CD4-positive, alpha-beta T cell treated with Interleukin-17A for 1 hour (primary cell): ENCODE data around the gene PRPF6.
A peak's percentile ranks its signal among the peaks of the same experiment; 100 is the strongest.

ENCODE experiments used
- DNase-seq: peaks from one replicate; pipeline ENCODE4 v3.0.0-alpha.2; 2020

Gene PRPF6

DNA sequence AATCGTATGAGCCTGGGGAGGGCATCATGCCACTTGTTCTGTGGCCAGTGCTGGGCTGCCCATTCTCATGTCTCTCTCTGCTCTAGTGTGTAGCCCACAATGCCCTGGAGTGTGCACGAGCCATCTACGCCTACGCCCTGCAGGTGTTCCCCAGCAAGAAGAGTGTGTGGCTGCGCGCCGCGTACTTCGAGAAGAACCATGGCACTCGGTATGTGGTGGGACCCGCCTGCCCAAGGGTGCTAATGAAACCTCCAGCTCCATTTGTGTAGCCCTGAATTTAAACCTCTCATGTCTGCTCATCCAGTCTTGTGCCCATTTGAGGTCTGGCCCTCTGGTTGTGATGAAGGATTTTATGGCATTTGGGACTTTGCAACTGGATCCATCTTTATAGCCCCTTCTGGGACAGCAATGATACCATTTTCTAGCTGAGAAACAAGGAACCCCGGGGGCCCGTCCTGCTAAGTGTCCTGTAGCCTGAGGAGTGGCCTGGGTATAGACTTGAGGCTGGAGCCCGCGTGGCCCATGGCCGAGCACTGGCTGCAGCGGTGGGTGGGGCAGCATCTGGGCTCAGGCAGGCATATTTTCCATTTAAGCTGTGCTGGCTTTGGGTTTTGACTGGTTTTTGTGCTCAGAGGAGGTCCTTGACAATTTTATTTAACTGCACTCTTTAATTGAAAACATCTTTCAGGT, 41.9 kb downstream of the PRPF6 start:
- no peak for DNase-seq

DNA sequence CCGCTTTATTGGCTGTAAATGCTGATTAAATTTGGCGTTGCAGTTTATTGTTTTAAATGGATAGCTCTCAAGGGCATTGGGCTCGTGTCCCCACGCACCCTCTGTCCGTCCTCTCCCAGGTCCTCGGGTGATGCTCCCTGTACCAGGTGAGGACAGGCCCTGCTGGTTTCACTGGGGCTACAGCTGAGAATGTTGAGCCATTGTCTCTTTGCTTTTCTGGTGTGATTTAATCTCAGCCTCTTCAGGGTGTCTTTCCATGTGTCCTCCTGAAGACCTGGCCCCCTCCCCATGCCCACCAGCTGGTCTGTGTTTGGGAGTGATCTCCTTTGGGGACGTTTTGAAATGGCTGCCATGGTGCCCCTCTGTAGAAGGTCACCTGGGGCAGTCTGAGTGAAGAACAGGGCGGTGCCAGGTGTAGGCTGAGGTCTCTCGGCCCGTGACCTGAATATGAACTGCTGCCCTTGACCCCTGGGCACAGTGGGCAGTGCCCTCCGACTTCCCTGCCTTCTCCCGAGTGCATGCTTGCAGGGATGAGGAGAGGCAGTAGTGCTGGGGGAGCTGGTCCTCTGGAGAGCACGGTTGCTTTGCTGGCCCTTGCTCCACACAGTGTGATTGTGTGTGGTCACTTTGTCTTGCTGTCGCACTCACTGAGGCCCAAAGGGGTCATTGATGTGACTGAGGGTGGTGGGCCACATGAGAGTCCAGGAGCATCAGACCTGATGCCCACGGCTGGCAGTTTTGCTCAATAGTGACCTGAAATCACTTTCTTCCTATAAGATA, 42.6 kb downstream of the PRPF6 start:
- no peak for DNase-seq

DNA sequence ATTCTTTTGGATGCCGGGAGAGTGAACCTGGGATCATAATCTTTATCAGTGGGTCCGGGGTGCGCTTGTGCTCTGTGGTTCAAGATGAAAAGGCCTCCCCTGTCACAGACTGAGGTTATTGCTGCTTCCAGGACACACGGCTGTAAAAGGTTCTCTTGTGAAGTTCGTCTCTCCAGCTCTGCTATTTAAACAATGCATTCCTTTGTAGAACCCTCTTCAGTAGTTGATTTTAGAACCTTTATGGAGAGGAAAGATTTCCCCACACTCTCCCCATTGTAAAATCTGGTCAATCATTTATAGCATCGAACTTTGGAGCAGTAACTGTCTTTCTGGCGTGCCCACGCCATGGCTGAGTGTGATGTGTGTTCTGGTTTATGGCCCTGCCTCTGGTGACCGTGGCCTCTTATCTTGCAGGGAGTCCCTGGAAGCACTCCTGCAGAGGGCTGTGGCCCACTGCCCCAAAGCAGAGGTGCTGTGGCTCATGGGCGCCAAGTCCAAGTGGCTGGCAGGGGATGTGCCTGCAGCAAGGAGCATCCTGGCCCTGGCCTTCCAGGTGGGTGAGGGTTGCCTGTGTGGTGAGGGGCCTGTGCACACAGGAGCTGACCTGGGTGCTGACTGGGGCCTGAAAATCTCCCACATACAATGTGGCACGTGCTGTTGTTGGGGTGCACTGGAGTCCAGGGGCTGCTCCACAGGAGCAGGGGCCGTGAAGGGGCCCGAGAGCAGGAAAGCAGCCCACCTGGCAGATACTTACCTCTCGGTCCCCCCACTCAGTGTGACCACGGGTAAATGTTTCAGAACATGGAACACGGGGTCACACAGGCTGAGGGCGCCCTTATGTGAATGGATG, 43.4 kb downstream of the PRPF6 start:
- no peak for DNase-seq

GRCh38 chr20:64025101-64025825, 44.3 kb downstream of the PRPF6 start:
- no peak for DNase-seq

DNA sequence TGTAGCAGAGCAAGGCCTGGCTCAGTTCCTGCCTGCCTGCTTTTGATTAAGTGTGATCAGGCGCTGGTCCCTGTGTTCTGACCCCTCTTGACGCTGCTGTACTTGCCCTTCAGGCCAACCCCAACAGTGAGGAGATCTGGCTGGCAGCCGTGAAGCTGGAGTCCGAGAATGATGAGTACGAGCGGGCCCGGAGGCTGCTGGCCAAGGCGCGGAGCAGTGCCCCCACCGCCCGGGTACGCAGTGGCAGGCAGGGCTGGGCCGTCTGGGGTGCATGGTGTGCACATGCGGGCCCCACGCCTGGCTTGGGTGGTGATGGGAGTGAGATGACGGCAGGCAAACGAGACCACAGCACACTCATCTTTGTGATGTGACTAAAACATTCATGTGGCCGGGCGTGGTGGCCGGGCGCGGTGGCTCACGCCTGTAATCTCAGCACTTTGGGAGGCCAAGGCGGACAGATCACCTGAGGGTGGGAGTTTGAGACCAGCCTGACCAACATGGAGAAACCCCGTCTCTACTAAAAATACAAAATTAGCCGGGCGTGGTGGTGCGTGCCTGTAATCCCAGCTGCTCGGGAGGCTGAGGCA, 45.0 kb downstream of the PRPF6 start:
- no peak for DNase-seq

- no peak for DNase-seq
Measured at GRCh38 chr20:64027981-64028685, 47.2 kb downstream of the PRPF6 start.

DNA sequence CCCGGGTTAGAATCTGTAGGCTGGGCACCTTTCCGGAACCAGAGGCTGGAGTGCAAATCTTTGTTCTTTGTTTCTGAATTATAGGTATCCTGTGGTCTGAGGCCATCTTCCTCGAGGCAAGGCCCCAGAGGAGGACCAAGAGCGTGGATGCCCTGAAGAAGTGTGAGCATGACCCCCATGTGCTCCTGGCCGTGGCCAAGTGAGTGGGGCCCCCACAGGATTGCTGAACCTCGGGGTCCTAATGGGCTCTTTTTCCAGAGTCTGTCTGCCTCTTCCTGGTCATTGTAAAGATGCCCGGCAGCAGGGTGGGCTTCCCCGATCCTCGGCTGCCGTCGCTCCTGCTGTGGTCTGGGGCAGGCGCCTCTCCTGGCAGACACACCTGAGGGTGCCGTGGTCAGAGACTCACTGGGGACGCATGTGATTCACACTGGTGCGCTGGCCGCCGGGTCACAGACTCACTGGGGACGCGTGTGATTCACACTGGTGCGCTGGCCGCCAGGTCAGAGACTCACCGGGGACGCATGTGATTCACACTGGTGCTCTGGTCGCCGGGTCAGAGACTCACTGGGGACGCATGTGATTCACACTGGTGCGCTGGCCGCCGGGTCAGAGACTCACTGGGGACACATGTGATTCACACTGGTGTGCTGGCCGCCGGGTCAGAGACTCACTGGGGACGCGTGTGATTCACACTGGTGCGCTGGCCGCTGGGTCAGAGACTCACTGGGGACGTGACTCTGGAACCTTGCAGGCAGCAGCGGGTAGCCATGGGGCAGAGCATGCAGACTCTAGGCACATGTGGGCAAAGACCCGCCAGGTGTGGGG, 48.6 kb downstream of the PRPF6 start:
- no peak for DNase-seq

GRCh38 chr20:64030371-64031134, 49.6 kb downstream of the PRPF6 start:
- DNase-seq = no peak

DNA sequence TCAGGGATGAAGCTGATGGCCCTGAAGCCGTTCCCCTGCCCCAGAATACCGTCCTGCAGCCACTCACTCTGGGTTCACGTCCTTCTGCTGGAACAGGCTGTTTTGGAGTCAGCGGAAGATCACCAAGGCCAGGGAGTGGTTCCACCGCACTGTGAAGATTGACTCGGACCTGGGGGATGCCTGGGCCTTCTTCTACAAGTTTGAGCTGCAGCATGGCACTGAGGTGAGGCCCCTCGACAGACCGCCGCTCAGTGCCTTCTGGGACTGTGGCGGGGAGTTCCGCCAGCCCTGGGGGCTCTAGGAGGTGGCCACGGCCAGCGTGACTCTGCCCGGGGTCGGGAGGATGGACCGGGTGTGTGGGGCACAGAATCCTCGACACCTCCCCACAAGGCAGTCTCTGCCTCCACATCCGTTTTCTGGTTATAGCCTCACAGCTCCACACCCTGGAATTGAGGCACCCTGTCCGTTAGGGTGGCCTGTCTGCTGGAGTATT, 50.9 kb downstream of the PRPF6 start:
- DNase-seq = no peak

GRCh38 chr20:64032706-64033624, 52.0 kb downstream of the PRPF6 start:
- DNase-seq = no peak

DNA sequence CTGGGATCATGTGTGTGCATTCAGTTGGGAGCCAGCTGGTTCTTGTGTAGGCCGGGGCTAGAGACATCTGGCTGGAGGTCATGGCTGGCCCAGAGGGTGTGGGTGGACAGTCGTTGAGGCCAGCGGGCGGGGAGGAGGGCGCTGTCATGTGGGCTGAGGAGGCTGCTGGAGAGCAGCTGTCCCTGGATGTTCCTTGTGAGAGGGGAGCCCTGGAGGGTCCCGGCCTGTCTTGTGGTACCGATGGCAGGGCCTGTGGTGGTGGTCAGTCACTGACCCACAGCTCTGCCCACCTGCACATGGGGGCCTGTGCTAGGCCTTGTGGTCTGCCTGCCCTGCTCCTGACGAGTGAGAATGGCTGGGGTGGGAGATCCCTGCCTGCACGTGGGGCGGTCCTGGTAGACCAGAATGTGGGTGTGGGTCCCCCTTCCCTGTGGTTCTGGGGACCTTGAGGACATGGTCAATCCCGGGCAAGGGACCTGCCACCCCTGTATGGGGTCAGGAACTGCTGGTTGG, 53.1 kb downstream of the PRPF6 start:
- DNase-seq = no peak

GRCh38 chr20:64035066-64035932, 54.4 kb downstream of the PRPF6 start:
- peak; percentile 50 for DNase-seq

- no peak for DNase-seq
Measured at GRCh38 chr20:64035933-64036345, 55.0 kb downstream of the PRPF6 start, which contains the start of gene C20orf204. Gene C20orf204, plus strand, starts transcription at chr20:64036182. Its CDS starts 142 bp downstream, at chr20:64036324.

DNA sequence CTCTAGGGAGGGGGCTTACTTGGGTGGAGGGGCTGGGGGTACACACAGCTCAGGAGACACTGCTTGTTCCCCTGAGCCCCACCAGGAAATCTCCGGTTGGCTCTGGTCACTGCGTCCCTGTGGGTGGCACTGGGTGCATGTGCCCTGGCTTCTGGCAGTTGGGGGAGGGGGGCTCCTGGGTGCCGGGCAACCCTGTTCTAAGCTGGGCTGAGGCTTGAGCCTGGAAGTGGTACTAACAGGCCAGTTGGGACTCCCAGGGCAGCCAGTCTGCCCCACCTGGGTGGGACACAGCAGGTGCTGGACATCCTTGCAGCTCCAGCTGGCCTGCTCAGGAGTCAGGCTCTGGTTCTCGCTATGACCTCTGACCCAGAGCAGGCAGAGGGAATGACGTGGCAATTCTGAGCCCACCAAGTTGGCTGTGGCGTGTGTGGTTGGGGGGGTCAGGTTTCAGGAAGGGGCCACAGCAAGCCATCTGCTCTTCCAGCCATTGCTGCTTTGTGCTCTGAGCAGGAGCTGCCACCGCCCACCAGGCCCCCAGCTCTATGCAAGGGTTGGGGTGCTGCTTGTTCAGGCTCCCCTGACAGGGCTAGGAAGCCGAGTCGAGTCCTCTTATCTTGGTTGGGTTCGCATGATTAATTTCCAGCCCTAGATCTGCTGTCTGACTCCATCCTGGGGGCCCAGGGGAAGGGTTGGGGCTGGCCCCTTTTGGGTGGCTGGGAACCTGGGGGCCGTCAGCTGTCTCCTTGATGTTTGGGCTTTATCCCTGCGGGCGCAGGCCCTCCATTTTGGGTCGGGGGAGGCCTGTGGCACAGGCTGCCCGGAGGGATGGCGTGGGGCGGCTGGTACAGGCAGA, 55.6 kb downstream of the PRPF6 start:
- no peak for DNase-seq

DNA sequence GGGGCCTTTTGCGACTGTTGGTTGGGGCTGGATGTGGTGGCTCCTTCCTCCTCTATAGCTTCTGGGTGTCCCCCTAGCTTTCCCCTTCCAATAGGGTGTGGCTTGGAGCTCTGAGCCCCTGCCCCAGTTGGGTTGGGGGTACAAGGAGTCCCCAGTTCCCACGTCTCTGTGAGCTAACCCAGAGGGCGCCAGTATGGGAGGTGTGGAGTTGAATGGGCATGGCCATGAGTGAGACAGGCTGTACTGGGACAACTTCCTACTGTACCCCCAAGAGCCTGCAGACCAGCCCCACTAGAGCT, 56.2 kb downstream of the PRPF6 start:
- DNase-seq = no peak

DNA sequence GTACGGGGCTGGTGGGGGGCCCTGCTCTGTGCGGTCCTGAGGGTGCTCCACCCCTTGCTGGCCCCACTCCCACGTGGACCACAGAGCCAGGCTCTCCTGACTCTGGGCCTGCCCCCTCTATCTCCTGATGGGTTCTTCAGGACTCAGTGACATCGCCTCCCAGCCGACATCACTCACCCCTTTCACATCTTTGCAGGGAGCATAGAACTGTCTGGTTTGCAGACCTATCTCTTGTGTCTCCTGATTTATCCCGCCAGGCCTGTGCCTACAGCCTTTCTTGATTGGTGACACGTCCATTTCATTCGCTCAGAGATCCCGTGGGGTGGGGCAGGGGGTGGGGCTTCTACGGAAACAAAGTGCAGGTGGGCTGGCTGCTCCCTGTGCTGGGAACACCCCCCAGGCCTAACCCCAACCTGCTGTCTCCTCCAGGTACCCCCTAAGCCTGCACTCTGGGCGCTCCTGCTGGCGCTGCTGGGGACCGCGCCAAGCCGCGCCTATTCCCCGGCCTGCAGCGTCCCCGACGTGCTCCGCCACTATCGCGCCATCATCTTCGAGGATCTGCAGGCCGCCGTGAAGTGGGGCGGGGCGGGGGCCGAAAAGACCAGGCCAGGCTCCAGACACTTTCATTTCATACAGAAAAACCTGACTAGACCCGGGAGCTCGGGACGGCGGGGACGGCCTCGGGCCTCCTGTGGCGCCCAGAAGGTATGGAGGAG, 56.7 kb downstream of the PRPF6 start:
- DNase-seq = no peak
